K562 (cell line): ENCODE results near the gene AK2. TPM values are rescaled to one million over a fixed set of nuclear protein-coding genes. Genes with fewer than 3 reads are reported as not detected.
A peak's percentile ranks its signal among the peaks of the same experiment; 100 is the strongest.

Source experiments
- ATF1 ChIP-seq, 2 experiments: fragments of 450-650 bp in 1 of 2; IDR thresholded peaks; 2 replicates each; pipeline ENCODE4 v1.6.1; 2016; ENCODE audit warnings: missing compliant biosample characterization in 1 of 2, missing genetic modification characterization in 1 of 2
- ATF3 ChIP-seq, 2 experiments: fragments of 450-650 bp in 1 of 2; sonication (generic) in 1 of 2; formaldehyde crosslinking in 1 of 2; IDR thresholded peaks in 1 of 2; conservative IDR thresholded peaks in 1 of 2; 2 replicates each; pipeline versions ENCODE4 v1.6.1 to v1.8.1; 2016 to 2023; ENCODE audit warnings: mild to moderate bottlenecking in 2 of 2, moderate library complexity in 2 of 2, inconsistent platforms in 1 of 2, missing genetic modification reagents in 1 of 2
- C11orf30 ChIP-seq: fragments of 450-650 bp; IDR thresholded peaks from 2 replicates; pipeline ENCODE4 v1.6.1; 2016; ENCODE audit warnings: low read depth, mild to moderate bottlenecking
- CC2D1A ChIP-seq: fragments of 450-650 bp; IDR thresholded peaks from 2 replicates; pipeline ENCODE4 v1.6.1; 2017; ENCODE audit warnings: mild to moderate bottlenecking
- CEBPG ChIP-seq, 3 experiments: fragments of 200-800 bp in 1 of 3; sonication (Bioruptor generic) in 1 of 3; sonication (generic) in 1 of 3; formaldehyde crosslinking in 1 of 3; IDR thresholded peaks in 2 of 3; conservative IDR thresholded peaks in 1 of 3; 2 replicates each; pipeline versions ENCODE4 v1.6.1 to v1.8.0; 2016 to 2022; ENCODE audit warnings: missing compliant biosample characterization in 2 of 3, missing genetic modification characterization in 2 of 3, mild to moderate bottlenecking in 1 of 3, missing genetic modification reagents in 1 of 3
- CREB1 ChIP-seq, 2 experiments: sonication (generic) in 1 of 2; formaldehyde crosslinking in 1 of 2; IDR thresholded peaks; 2 replicates each; pipeline versions ENCODE4 v1.6.1 to v1.8.0; 2012 to 2022; ENCODE audit warnings: inconsistent platforms in 1 of 2, mild to moderate bottlenecking in 1 of 2, missing genetic modification reagents in 1 of 2, moderate library complexity in 1 of 2
- FOXJ3 ChIP-seq: sonication (generic); formaldehyde crosslinking; IDR thresholded peaks from 2 replicates; pipeline ENCODE4 v1.4.0; 2020; ENCODE audit warnings: mild to moderate bottlenecking, missing genetic modification reagents
- GTF2F1 ChIP-seq: IDR thresholded peaks from 2 replicates; pipeline ENCODE4 v1.6.1; 2011; ENCODE audit warnings: low read depth, low read length, improper control_type of control experiment
- MXD1 ChIP-seq: fragments of 250-450 bp; sonication (Bioruptor Pico); IDR thresholded peaks from 2 replicates; pipeline ENCODE4 v1.8.0; 2021; ENCODE audit warnings: borderline replicate concordance, mild to moderate bottlenecking, moderate library complexity; ENCODE audit not compliant: poor library complexity, severe bottlenecking
- NCOA2 ChIP-seq, 2 experiments: fragments of 450-650 bp; IDR thresholded peaks; 2 replicates each; pipeline ENCODE4 v1.6.1; 2018; ENCODE audit warnings: mild to moderate bottlenecking in 2 of 2, moderate library complexity in 1 of 2; ENCODE audit not compliant: partially characterized antibody in 2 of 2
- NFRKB ChIP-seq: fragments of 450-650 bp; IDR thresholded peaks from 2 replicates; pipeline ENCODE4 v1.6.1; 2016; ENCODE audit warnings: low read depth
- OTX1 ChIP-seq: fragments of 450-650 bp; formaldehyde crosslinking; IDR thresholded peaks from 2 replicates; pipeline ENCODE4 v1.4.0; 2022; ENCODE audit warnings: mild to moderate bottlenecking
- TOE1 ChIP-seq, 2 experiments: fragments of 450-650 bp in 1 of 2; sonication (generic) in 1 of 2; formaldehyde crosslinking in 1 of 2; IDR thresholded peaks; 2 replicates each; pipeline versions ENCODE4 v1.7.1 to v1.8.0; 2016 to 2022; ENCODE audit warnings: borderline replicate concordance in 2 of 2, mild to moderate bottlenecking in 2 of 2, antibody characterized with exemption in 1 of 2, inconsistent platforms in 1 of 2, low read depth in 1 of 2, missing genetic modification reagents in 1 of 2, moderate library complexity in 1 of 2
- ZBTB9 ChIP-seq: fragments of 450-650 bp; formaldehyde crosslinking; IDR thresholded peaks from 2 replicates; pipeline ENCODE4 v1.4.0; 2020; ENCODE audit warnings: mild to moderate bottlenecking, moderate library complexity
- ZFPM2 ChIP-seq: fragments of 250-450 bp; sonication (Bioruptor Pico); IDR thresholded peaks from 2 replicates; pipeline ENCODE4 v1.5.1; 2022; ENCODE audit warnings: mild to moderate bottlenecking
- ZHX1 ChIP-seq: fragments of 150-350 bp; conservative IDR thresholded peaks from 2 replicates; pipeline ENCODE4 v1.6.1; 2014; ENCODE audit warnings: low read length
- ZNF263 ChIP-seq: sonication (generic); formaldehyde crosslinking; IDR thresholded peaks from 2 replicates; pipeline ENCODE4 v1.8.0; 2022; ENCODE audit warnings: mild to moderate bottlenecking, missing genetic modification reagents, borderline replicate concordance
- ZNF695 ChIP-seq: fragments of 450-650 bp; formaldehyde crosslinking; IDR thresholded peaks from 2 replicates; pipeline ENCODE4 v1.4.0; 2020; ENCODE audit warnings: mild to moderate bottlenecking, moderate library complexity
- polyA plus RNA-seq, 8 experiments: library from polyadenylated mRNA; depleted of rRNA in 4 of 8; stranded (reverse) in 5 of 8; unstranded in 3 of 8; fragments of >200 nt; fragmentation: Nextera tagmentation in 2 of 8; fragmentation: Illumina TruSeq in 1 of 8; extraction: Ambion mirVana in 2 of 8; extraction: Trizol in 1 of 8; gene quantifications; 2 replicates each; pipeline versions ENCODE4 v1.2.1 to v1.2.3, GENCODE V29; 2011 to 2014; ENCODE audit warnings: inconsistent platforms in 1 of 8, missing spikeins in 1 of 8
- total RNA-seq, 7 experiments: library from RNA; depleted of rRNA in 6 of 7; stranded (reverse); fragments of >200 nt in 6 of 7; fragmentation: Illumina TruSeq in 2 of 7; extraction: Trizol in 2 of 7; gene quantifications; 2 replicates each; pipeline versions ENCODE4 v1.2.1 to v1.2.3, GENCODE V29; 2011 to 2021; ENCODE audit warnings: low replicate concordance in 1 of 7

Gene AK2
- total and polyA plus RNA-seq, 9 of the 15 experiments (the other 6 are each of a cell fraction or from before 2014, with no cell fraction given) = 105 to 1,050 (median 509) TPM

GRCh38 chr1:33036526-33037503, at the start of gene AK2 (continued):
- TF ChIP-seq ZHX1 (no peak), OTX1 (no peak; the same call in 1 of the 2 replicates), ATF1 (CRISPR knock-in tag; IDR thresholded peaks at IDR 0.05) (peak; percentile 67; the same call in 1 of the 2 replicates), ATF1 (tag; IDR thresholded peaks at IDR 0.05) (peak; percentile 98), ZBTB9 (CRISPR knock-in tag) (no peak), NCOA2 (IDR thresholded peaks at IDR 0.05; ENCODE audit: partially characterized antibody in 2 of 2) (no peak), FOXJ3 (CRISPR knock-in tag) (no peak), ATF3 (IDR thresholded peaks at IDR 0.05) (peak; percentile 44; the same call in 1 of the 2 replicates), ATF3 (CRISPR knock-in tag; conservative IDR thresholded peaks at IDR 0.05) (0 out of 2 replicates have a peak, but pooled peaks have one; percentile 55), MXD1 (CRISPR knock-in tag) (no peak), CC2D1A (no peak; the same call in 1 of the 2 replicates), ZFPM2 (0 out of 2 replicates have a peak, but pooled peaks have one; percentile 46), ZNF695 (no peak), ZNF263 (CRISPR knock-in tag) (peak; percentile 55; the same call in 1 of the 2 replicates), C11orf30 (peak; percentile 28; the same call in 1 of the 2 replicates), NFRKB (no peak; the same call in none of the 2 replicates), CEBPG (CRISPR knock-in tag; IDR thresholded peaks at IDR 0.05) (peak; percentile 74), CEBPG (tag; conservative IDR thresholded peaks at IDR 0.05 in 1 of 2, IDR thresholded peaks at IDR 0.05 in 1 of 2) (peak; percentile 22 to 51; a peak in 1 of 4 replicates), GTF2F1 (no peak), CREB1 (IDR thresholded peaks at IDR 0.05) (peak; percentile 89), CREB1 (CRISPR knock-in tag; IDR thresholded peaks at IDR 0.05) (peak; percentile 96), TOE1 (IDR thresholded peaks at IDR 0.05; ENCODE audit: borderline replicate concordance) (no peak; the same call in 1 of the 2 replicates), TOE1 (CRISPR knock-in tag; IDR thresholded peaks at IDR 0.05; ENCODE audit: borderline replicate concordance, low read depth) (peak; percentile 55; the same call in 1 of the 2 replicates)
